Lower leg skin (tissue), 4 donors: ENCODE results near the gene NEGR1. TPM values are rescaled to one million over a fixed set of nuclear protein-coding genes. Genes with fewer than 3 reads are reported as not detected.
"Not testable (repeated sequence)": the region's sequence is repeated elsewhere in the genome, so short reads cannot be mapped to it uniquely, and the experiment has no call there.

Experiments
- DNase-seq, 2 donors: peaks; one replicate each; pipeline ENCODE4 v3.0.0-alpha.2; 2019; ENCODE audit warnings: low spot score in 2 of 2
- H3K4me3 ChIP-seq: fragments of 200-600 bp; sonication (generic); 2 replicates; pipeline ENCODE4 v1.5.1; 2017; ENCODE audit warnings: mild to moderate bottlenecking, low read depth; ENCODE audit not compliant: poor library complexity, severe bottlenecking
- CTCF ChIP-seq, 3 donors: fragments of 450-650 bp; IDR thresholded peaks; one replicate each; pipeline ENCODE4 v1.5.1; 2016; ENCODE audit warnings: antibody characterized with exemption in 3 of 3, mild to moderate bottlenecking in 3 of 3, moderate library complexity in 2 of 3
- POLR2A ChIP-seq, 2 donors: fragments of 450-650 bp; IDR thresholded peaks; one replicate each; pipeline ENCODE4 v1.6.1; 2016 to 2017; ENCODE audit warnings: antibody characterized with exemption in 2 of 2, mild to moderate bottlenecking in 1 of 2, moderate library complexity in 1 of 2
- WGBS, 2 donors: methylation state at CpG; one replicate each; pipeline ENCODE4 v1.1.5; 2018; 5-methylcytosine and 5-hydroxymethylcytosine counted together
- intact Hi-C: fragments of 100-400 bp; cut with DNase I; formaldehyde crosslinking; loops from one replicate; pipeline ENCODE4 v1.15.0; 2023; ENCODE audit warnings: low total_unique reads
- total RNA-seq, 4 donors: library from RNA; depleted of rRNA; stranded (reverse); fragments of >200 nt; gene quantifications; one replicate each; pipeline ENCODE4 v1.1.0, GENCODE V29; 2016

The NEGR1 gene
- total RNA-seq, 4 donors from 2014 or later: 4.1 to 13.6 (median 6.0) TPM

GRCh38 chr1:71899881-71900280, 382.5 kb downstream of the NEGR1 start:
- 84 to 88% methylated on average over 2 of the region's 2 CpGs for WGBS, 2 donors
- no peak for TF ChIP-seq CTCF (IDR thresholded peaks at IDR 0.05)
- no peak for TF ChIP-seq POLR2A (IDR thresholded peaks at IDR 0.05)
- H3K4me3 ChIP-seq: no peak overlapping the region
- intact Hi-C loops: no loop called here
- no peak for DNase-seq

GRCh38 chr1:71888166-71888565, 394.2 kb downstream of the NEGR1 start:
- H3K4me3 ChIP-seq, DNase-seq, intact Hi-C loops: not testable (repeated sequence)
- 95 to 96% methylated on average over 23 of the region's 23 CpGs for WGBS, 2 donors

GRCh38 chr1:71885171-71885570, 397.2 kb downstream of the NEGR1 start:
- no peak for TF ChIP-seq POLR2A (IDR thresholded peaks at IDR 0.05)
- no peak for TF ChIP-seq CTCF (IDR thresholded peaks at IDR 0.05)
- no peak for DNase-seq
- 71 to 81% methylated on average over 2 of the region's 2 CpGs for WGBS, 2 donors

GRCh38 chr1:71882637-71883036, 399.7 kb downstream of the NEGR1 start:
- TF ChIP-seq POLR2A (IDR thresholded peaks at IDR 0.05) (no peak), CTCF (IDR thresholded peaks at IDR 0.05) (no peak)
- no peak for DNase-seq
- no peak overlapping the region for H3K4me3 ChIP-seq
- intact Hi-C loops: no loop called here
- WGBS, 2 donors: 62 to 67% methylated on average over 2 of the region's 2 CpGs

More at GRCh38 chr1:71885171-71885570, 397.2 kb downstream of the NEGR1 start:
- no peak overlapping the region for H3K4me3 ChIP-seq
- intact Hi-C loops: no loop called here

GRCh38 chr1:71882226-71882625, 400.1 kb downstream of the NEGR1 start:
- WGBS, 2 donors: 50 to 51% methylated on average over 3 of the region's 3 CpGs
- no peak overlapping the region for H3K4me3 ChIP-seq
- DNase-seq: no peak
- TF ChIP-seq CTCF (IDR thresholded peaks at IDR 0.05) (no peak), POLR2A (IDR thresholded peaks at IDR 0.05) (no peak)
- intact Hi-C loops: no loop called here

- intact Hi-C loops: no loop called here
- H3K4me3 ChIP-seq: no peak overlapping the region
- no peak for DNase-seq
- TF ChIP-seq POLR2A (IDR thresholded peaks at IDR 0.05): no peak
- TF ChIP-seq CTCF (IDR thresholded peaks at IDR 0.05): no peak
These were observed 400.7 kb downstream of the NEGR1 start for GRCh38 chr1:71881611-71882010.
